Gastrocnemius medialis (tissue), 4 donors: ENCODE results near the gene CLASP1. TPM values are rescaled to one million over a fixed set of nuclear protein-coding genes. Genes with fewer than 3 reads are reported as not detected.

Source experiments
- ATAC-seq, 2 donors: fragments of 150-250 bp; one replicate each; pipeline ENCODE4 v1.9.1; 2016
- DNase-seq, 2 donors: peaks; one replicate each; pipeline ENCODE4 v3.0.0-alpha.2; 2019
- H3K27ac ChIP-seq, 4 donors: fragments of 200-600 bp; sonication (generic); 1 replicate in 1 of 4; 2 replicates in 3 of 4; pipeline ENCODE4 v1.5.1; 2016 to 2018; ENCODE audit warnings: mild to moderate bottlenecking in 2 of 4, moderate library complexity in 1 of 4
- H3K27me3 ChIP-seq, 3 donors: fragments of 200-600 bp; sonication (generic) in 2 of 3; 1 replicate in 1 of 3; 2 replicates in 2 of 3; pipeline versions ENCODE4 v1.5.1 to v1.6.0; 2016 to 2019; ENCODE audit warnings: mild to moderate bottlenecking in 1 of 3, moderate library complexity in 1 of 3
- H3K36me3 ChIP-seq, 2 donors: fragments of 200-600 bp; sonication (generic) in 1 of 2; one replicate each; pipeline ENCODE4 v1.5.1; 2017 to 2018
- H3K4me1 ChIP-seq, 2 donors: fragments of 200-600 bp; sonication (generic) in 1 of 2; one replicate each; pipeline ENCODE4 v1.5.1; 2016 to 2017; ENCODE audit warnings: mild to moderate bottlenecking in 2 of 2
- H3K4me3 ChIP-seq, 4 donors: fragments of 200-600 bp; sonication (generic) in 3 of 4; 1 replicate in 1 of 4; 2 replicates in 3 of 4; pipeline ENCODE4 v1.5.1; 2016 to 2019; ENCODE audit warnings: mild to moderate bottlenecking in 2 of 4
- H3K9me3 ChIP-seq, 3 donors: fragments of 200-600 bp; sonication (generic) in 2 of 3; 1 replicate in 1 of 3; 2 replicates in 2 of 3; pipeline ENCODE4 v1.5.1; 2016 to 2019
- CTCF ChIP-seq, 5 experiments: fragments of 450-650 bp in 3 of 5; fragments of 200-600 bp in 2 of 5; sonication (generic) in 2 of 5; IDR thresholded peaks in 4 of 5; conservative IDR thresholded peaks in 1 of 5; 1 replicate in 4 of 5; 2 replicates in 1 of 5; pipeline ENCODE4 v1.5.1; 2016 to 2019; ENCODE audit warnings: antibody characterized with exemption in 5 of 5, mild to moderate bottlenecking in 3 of 5, moderate library complexity in 3 of 5
- POLR2A ChIP-seq, 2 donors: fragments of 450-650 bp; IDR thresholded peaks; one replicate each; pipeline ENCODE4 v1.6.1; 2017; ENCODE audit warnings: antibody characterized with exemption in 2 of 2, mild to moderate bottlenecking in 2 of 2, moderate library complexity in 2 of 2
- in situ Hi-C, 4 donors: fragments of 200-750 bp; cut with MboI; loops; one replicate each; pipeline versions ENCODE4 v1.15.0 to v1.8.0; 2017; ENCODE audit warnings: low sequenced_read_pairs in 4 of 4
- intact Hi-C: fragments of 100-400 bp; cut with DNase I; formaldehyde crosslinking; loops from one replicate; pipeline ENCODE4 v1.15.1; 2023; ENCODE audit warnings: low total_unique reads
- total RNA-seq, 4 donors: library from RNA; depleted of rRNA; stranded (reverse); fragments of >200 nt; gene quantifications; one replicate each; pipeline versions ENCODE4 v1.1.0 to v1.2.3, GENCODE V29; 2016

The CLASP1 gene
- total RNA-seq, 4 donors from 2014 or later, result 50.1 to 73.9 (median 61.4) TPM

GRCh38 chr2:121596221-121597080 is 52.8 kb downstream of the CLASP1 start:
- no peaks in the 10 kb centered on the region for H3K27me3 ChIP-seq
- no peak for TF ChIP-seq POLR2A (IDR thresholded peaks at IDR 0.05)
- TF ChIP-seq CTCF (IDR thresholded peaks at IDR 0.05 in 4 of 5, conservative IDR thresholded peaks at IDR 0.05 in 1 of 5), result peak in 3 of 5 experiments; percentile 21 to 55 (median 52)
- intact Hi-C loops, result loop anchor here (2.0 kb wide), 1 partner anchor 122 kb away; no protein-coding TSS in a partner anchor
- peaks cover 56 to 60% of the 10 kb centered on the region in 2 donors for H3K4me1 ChIP-seq
- ATAC-seq (peak; percentile 63 to 72), DNase-seq (no peak)
- H3K4me3 ChIP-seq, result peak overlapping the region; percentile 17 to 54 (median 21)
- in situ Hi-C loops, result loop anchor here in 1 of 4 donors (10.0 kb wide), 1 partner anchor 48 kb away; the partner anchor contains the start of gene CLASP1
- no peaks in the 10 kb centered on the region for H3K36me3 ChIP-seq
- peak overlapping the region; percentile 77 to 82 (median 80) for H3K27ac ChIP-seq
- H3K9me3 ChIP-seq, result no peaks in the 10 kb centered on the region

GRCh38 chr2:121595012-121595891 is 54.0 kb downstream of the CLASP1 start:
- intact Hi-C loops, result no loop called here
- in situ Hi-C loops, result loop anchor here in 1 of 4 donors (10.0 kb wide), 1 partner anchor 50 kb away; the partner anchor contains the start of gene CLASP1
- peak overlapping the region; percentile 77 to 82 (median 80) for H3K27ac ChIP-seq

GRCh38 chr2:121591199-121591598 is 58.1 kb downstream of the CLASP1 start:
- no peaks in the 10 kb centered on the region for H3K36me3 ChIP-seq
- H3K4me3 ChIP-seq, result no peak overlapping the region
- TF ChIP-seq CTCF (IDR thresholded peaks at IDR 0.05 in 4 of 5, conservative IDR thresholded peaks at IDR 0.05 in 1 of 5) (no peak), POLR2A (IDR thresholded peaks at IDR 0.05) (no peak)
- intact Hi-C loops, result no loop called here
- H3K4me1 ChIP-seq, result peaks cover 26 to 35% of the 10 kb centered on the region in 2 donors
- H3K27me3 ChIP-seq, result no peaks in the 10 kb centered on the region
- in situ Hi-C loops, result loop anchor here in 1 of 4 donors (10.0 kb wide), 1 partner anchor 54 kb away; the partner anchor contains the start of gene CLASP1
- no peaks in the 10 kb centered on the region for H3K9me3 ChIP-seq
- no peak for DNase-seq
- peak overlapping the region in 1 of 4 donors; percentile 43 for H3K27ac ChIP-seq
- ATAC-seq, result no peak

More at GRCh38 chr2:121595012-121595891, 54.0 kb downstream of the CLASP1 start:
- no peaks in the 10 kb centered on the region for H3K27me3 ChIP-seq
- no peak for TF ChIP-seq CTCF (IDR thresholded peaks at IDR 0.05 in 4 of 5, conservative IDR thresholded peaks at IDR 0.05 in 1 of 5)
- TF ChIP-seq POLR2A (IDR thresholded peaks at IDR 0.05), result no peak
- DNase-seq (no peak), ATAC-seq (peak in 1 of 2 donors; percentile 40)
- no peak overlapping the region for H3K4me3 ChIP-seq
- H3K36me3 ChIP-seq, result no peaks in the 10 kb centered on the region
- H3K4me1 ChIP-seq, result peaks cover 48 to 57% of the 10 kb centered on the region in 2 donors
- no peaks in the 10 kb centered on the region for H3K9me3 ChIP-seq

GRCh38 chr2:121588357-121588756 is 60.9 kb downstream of the CLASP1 start:
- intact Hi-C loops, result no loop called here

More at GRCh38 chr2:121588357-121588756, 60.9 kb downstream of the CLASP1 start:
- TF ChIP-seq POLR2A (IDR thresholded peaks at IDR 0.05) (no peak), CTCF (IDR thresholded peaks at IDR 0.05 in 4 of 5, conservative IDR thresholded peaks at IDR 0.05 in 1 of 5) (no peak)
- Histone ChIP-seq H3K27ac (peak overlapping the region in 1 of 4 donors; percentile 2), H3K27me3 (no peaks in the 10 kb centered on the region), H3K36me3 (no peaks in the 10 kb centered on the region), H3K9me3 (no peaks in the 10 kb centered on the region), H3K4me1 (peaks cover 34 to 38% of the 10 kb centered on the region in 2 donors), H3K4me3 (no peak overlapping the region)
- in situ Hi-C loops, result no loop called here
- DNase-seq (no peak), ATAC-seq (no peak)
